AG04449 (cell line): Measurements from ENCODE around the gene FZR1.
"Not testable (repeated sequence)": the region's sequence is repeated elsewhere in the genome, so short reads cannot be mapped to it uniquely, and the experiment has no call there.

ENCODE experiments used
- CTCF ChIA-PET: fragments of 350-600 bp; formaldehyde crosslinking; extraction: SDS; loops from one replicate; lab custom pipeline; 2021; ENCODE audit warnings: antibody characterized with exemption; lab: Yijun Ruan, JAX
- POLR2A ChIA-PET: fragments of 400-600, 350-600 bp; formaldehyde crosslinking; extraction: SDS; loops from one replicate; lab custom pipeline; 2020; ENCODE audit warnings: antibody characterized with exemption, inconsistent platforms; lab: Yijun Ruan, JAX
- DNase-seq: peaks from one replicate; pipeline ENCODE4 v3.0.0-alpha.2; 2010; ENCODE audit warnings: low read depth, low spot score
- H3K4me3 ChIP-seq: 2 replicates; pipeline ENCODE4 v1.5.1; 2011; ENCODE audit warnings: low read depth, mild to moderate bottlenecking, control low read depth, low read length
- CTCF ChIP-seq: IDR thresholded peaks from one replicate; pipeline ENCODE4 v1.5.1; 2011; ENCODE audit warnings: mild to moderate bottlenecking, moderate library complexity, low read length, control low read depth, inconsistent platforms; ENCODE audit not compliant: insufficient read depth; ENCODE audit errors: missing control alignments

FZR1 gene

GRCh38 chr19:3524904-3525451 lies 18.9 kb downstream of the FZR1 start:
- POLR2A ChIA-PET, result no interaction called here
- DNase-seq, result no peak
- no peak overlapping the region for H3K4me3 ChIP-seq
- CTCF ChIA-PET, result interaction anchor here (1.3 kb wide), 1 partner anchor 20 kb away, joined by 5 read pairs; no protein-coding TSS in a partner anchor
- no peak for TF ChIP-seq CTCF

- ChIA-PET CTCF (interaction anchor here (1.0 to 2.8 kb wide), 3 partner anchors 12 to 30 kb away, joined by 3 to 17 read pairs (median 3); no protein-coding TSS in a partner anchor), POLR2A (no interaction called here)
- no peak for DNase-seq
- H3K4me3 ChIP-seq, result no peak overlapping the region
- TF ChIP-seq CTCF, result no peak
These were observed 20.6 kb downstream of the FZR1 start for GRCh38 chr19:3526507-3527237.

- no peak overlapping the region for H3K4me3 ChIP-seq
- ChIA-PET POLR2A (no interaction called here), CTCF (interaction anchor here (1.0 to 2.8 kb wide), 3 partner anchors 12 to 29 kb away, joined by 3 to 17 read pairs (median 3); no protein-coding TSS in a partner anchor)
- no peak for TF ChIP-seq CTCF
- no peak for DNase-seq
These were observed 21.3 kb downstream of the FZR1 start for GRCh38 chr19:3527238-3527910.

- no peak for TF ChIP-seq CTCF
- POLR2A ChIA-PET, result no interaction called here
- DNase-seq, result no peak
- CTCF ChIA-PET, result interaction anchor here (2.8 kb wide), 1 partner anchor 17 kb away, joined by 17 read pairs; no protein-coding TSS in a partner anchor
- H3K4me3 ChIP-seq, result no peak overlapping the region
These were observed 22.0 kb downstream of the FZR1 start for GRCh38 chr19:3528080-3528479.

GRCh38 chr19:3528539-3529211 lies 22.6 kb downstream of the FZR1 start:
- CTCF ChIA-PET, result interaction anchor here (2.8 kb wide), 1 partner anchor 17 kb away, joined by 17 read pairs; no protein-coding TSS in a partner anchor
- no peak for TF ChIP-seq CTCF
- no peak overlapping the region for H3K4me3 ChIP-seq
- no peak for DNase-seq
- POLR2A ChIA-PET, result no interaction called here

GRCh38 chr19:3529299-3529698 lies 23.2 kb downstream of the FZR1 start:
- not testable (repeated sequence) for DNase-seq

More at GRCh38 chr19:3529299-3529698, 23.2 kb downstream of the FZR1 start:
- H3K4me3 ChIP-seq, CTCF ChIA-PET, POLR2A ChIA-PET: not testable (repeated sequence)
